ENCODE measurements around the gene PCDHGA3.
"Not testable (repeated sequence)": the region's sequence is repeated elsewhere in the genome, so short reads cannot be mapped to it uniquely, and the experiment has no call there.

The PCDHGA3 gene

GRCh38 chr5:141343242-141343952 lies at the start of gene PCDHGA3:
TSS of gene PCDHGA3 (plus strand) at chr5:141343829. CDS start at chr5:141344034, 205 bp downstream.
- peak; percentile 36 for DNase-seq (ENCODE audit: low spot score)

GRCh38 chr5:141298376-141298775 lies 45.3 kb upstream of the PCDHGA3 start:
- no peak for DNase-seq (ENCODE audit: low spot score)

DNA sequence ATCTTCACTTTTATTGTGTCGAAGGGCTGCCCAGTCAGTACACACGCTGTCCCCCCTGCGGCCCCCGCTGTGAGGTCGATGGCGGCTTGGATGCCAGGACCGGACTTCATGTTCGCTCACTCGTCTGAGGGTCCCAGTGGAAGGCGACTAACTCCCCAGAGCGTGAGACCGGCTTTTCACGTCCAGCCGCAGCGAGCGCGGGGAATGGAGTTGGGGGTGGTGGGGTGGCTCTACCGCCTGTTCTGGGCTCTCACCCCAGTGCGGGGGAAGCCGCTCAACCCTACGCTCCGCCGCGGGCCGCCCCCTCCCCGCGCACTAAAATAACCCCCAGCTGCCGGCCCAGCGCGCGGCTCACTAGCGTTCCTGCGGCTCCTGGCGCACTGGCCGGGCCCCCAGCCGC lies 39.9 kb upstream of the PCDHGA3 start, which contains the start of gene SLC25A2:
TSS of gene SLC25A2 (minus strand) at position 294 of the 400 bp plus-strand sequence. CDS start at position 110, 184 bp downstream.
- DNase-seq (ENCODE audit: low spot score), result no peak

DNA sequence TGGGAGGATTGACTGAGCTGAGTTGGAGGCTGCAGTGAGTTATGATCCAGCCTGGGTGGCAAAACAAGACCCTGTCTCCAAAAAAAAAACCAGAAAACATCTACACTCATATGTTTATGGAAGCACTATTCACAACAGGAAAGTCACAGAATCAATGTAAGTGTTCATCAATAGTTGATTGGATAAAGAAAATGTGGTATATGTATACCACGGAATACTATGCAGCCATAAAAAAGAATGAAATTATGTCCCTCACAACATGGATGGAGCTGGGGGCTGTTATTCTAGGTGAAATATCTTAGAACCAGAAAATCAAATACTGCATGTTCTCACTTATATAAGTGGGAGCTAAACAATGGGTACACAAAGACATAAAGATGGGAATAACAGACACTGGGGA lies 37.0 kb upstream of the PCDHGA3 start:
- DNase-seq (ENCODE audit: low spot score), result no peak

DNA sequence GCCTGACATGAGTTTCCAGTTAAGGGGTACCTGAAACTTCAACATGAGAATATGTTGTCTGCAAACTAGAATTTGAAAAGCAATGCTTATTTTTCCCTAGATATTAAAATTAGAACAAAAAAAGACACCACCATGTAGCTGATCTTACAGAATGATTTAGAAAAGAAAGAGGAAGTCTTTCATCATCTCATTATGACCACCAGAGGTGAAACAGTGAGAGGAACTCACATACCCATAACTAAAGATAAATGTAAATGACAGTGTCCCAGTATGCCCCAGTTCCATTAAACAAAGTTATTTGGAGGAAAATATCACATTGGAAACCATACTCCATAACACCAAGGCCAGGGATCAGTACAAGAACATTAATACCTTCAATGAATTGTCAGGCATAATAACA lies 29.9 kb upstream of the PCDHGA3 start:
- no peak for DNase-seq (ENCODE audit: low spot score)

- DNase-seq (ENCODE audit: low spot score), result not testable (repeated sequence)
Measured at GRCh38 chr5:141316963-141317362, 26.7 kb upstream of the PCDHGA3 start.

GRCh38 chr5:141319202-141319601 lies 24.4 kb upstream of the PCDHGA3 start:
- DNase-seq (ENCODE audit: low spot score), result no peak

DNA sequence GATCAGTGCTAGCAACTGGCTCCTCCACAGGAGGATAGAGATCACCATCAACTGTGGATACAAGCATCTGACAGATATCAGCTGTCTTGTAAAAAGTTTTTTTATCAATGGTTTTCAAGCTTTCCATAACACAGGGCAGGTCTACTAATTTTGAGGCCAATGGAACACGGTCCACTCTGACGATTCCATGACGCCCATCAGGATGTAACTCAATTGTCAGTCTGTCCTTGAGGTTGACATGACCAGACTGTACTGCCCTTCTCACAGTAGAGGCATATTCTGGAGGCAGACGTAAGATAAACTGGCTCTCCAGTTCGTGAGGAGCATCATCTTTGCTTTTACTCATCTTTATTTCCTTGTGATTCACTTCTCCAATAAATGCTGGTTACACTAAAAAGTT lies 23.9 kb upstream of the PCDHGA3 start:
- DNase-seq (ENCODE audit: low spot score), result no peak

GRCh38 chr5:141320225-141321169 lies 23.1 kb upstream of the PCDHGA3 start, which contains the start of gene TAF7:
TSS of gene TAF7 (minus strand) at chr5:141320784. CDS start at chr5:141320044, 740 bp downstream.
- peak; percentile 91 for DNase-seq (ENCODE audit: low spot score)

GRCh38 chr5:141322261-141322660 lies 21.4 kb upstream of the PCDHGA3 start:
- no peak for DNase-seq (ENCODE audit: low spot score)

DNA sequence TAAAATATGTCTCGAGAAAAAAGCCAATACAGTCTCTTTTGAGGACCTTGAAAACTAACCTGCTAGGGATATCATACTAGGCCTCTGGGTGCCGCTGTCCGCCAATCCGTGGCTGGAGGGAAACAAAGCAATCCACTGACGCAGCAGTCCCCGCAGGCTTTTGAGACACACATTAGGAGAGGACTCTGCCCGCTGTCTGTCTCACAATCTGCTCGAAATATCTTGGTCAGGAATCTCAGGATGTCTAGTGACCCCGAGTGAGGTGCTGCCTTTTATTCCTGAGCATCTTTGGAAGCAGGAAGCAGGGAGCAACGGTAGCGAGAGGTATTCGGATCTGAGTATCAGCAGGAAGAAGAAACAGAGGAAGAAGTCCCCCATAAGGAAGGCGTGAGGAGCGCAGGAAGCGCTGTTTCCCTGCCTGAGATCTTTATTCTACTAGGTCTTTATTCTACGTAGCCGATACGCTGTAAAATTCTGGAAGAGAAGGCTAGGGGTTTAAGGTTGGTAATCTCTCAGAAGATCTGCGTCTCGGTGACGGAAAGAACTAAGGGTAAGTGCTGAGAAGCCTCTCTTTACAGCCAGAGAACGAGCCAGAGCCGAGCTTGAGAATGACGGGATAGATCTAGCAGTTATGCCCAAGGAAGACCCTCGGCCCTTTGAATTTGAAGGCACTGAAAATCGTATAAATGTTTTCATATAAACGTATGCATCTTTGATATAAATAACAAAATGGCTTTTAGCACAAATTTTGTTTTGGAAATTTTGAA lies 17.4 kb upstream of the PCDHGA3 start:
- peak; percentile 44 for DNase-seq (ENCODE audit: low spot score)

DNA sequence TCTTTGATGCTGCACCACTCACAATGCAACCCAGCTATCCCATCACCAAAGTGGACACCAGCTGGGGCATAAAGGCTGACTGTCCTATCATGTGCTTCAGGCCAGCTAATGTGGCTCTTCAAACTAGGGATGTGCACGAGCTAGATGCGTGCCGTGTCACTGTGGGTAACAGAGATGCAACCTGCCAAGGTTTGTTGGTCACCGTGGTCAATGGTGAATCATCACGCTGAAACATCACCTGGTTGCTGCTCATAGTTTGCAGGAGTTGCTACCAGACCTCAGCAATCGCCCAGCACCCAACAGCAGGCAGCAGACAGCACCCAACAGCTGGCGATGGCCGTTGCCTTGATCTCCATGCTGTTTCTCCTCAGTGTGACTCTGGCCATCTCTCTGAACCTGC lies 15.4 kb upstream of the PCDHGA3 start:
- no peak for DNase-seq (ENCODE audit: low spot score)

GRCh38 chr5:141330299-141331080 lies 13.1 kb upstream of the PCDHGA3 start, which contains the start of gene PCDHGA1:
TSS of gene PCDHGA1 (plus strand) at chr5:141330514.
- DNase-seq (ENCODE audit: low spot score), result no peak

DNA sequence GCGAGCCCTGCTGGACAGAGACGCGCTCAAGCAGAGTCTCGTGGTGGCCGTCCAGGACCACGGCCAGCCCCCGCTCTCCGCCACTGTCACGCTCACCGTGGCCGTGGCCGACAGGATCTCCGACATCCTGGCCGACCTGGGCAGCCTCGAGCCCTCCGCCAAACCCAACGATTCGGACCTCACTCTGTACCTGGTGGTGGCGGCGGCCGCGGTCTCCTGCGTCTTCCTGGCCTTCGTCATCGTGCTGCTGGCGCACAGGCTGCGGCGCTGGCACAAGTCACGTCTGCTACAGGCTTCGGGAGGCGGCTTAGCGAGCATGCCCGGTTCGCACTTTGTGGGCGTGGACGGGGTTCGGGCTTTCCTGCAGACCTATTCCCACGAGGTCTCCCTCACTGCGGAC lies 11.1 kb upstream of the PCDHGA3 start:
- not testable (repeated sequence) for DNase-seq (ENCODE audit: low spot score)

DNA sequence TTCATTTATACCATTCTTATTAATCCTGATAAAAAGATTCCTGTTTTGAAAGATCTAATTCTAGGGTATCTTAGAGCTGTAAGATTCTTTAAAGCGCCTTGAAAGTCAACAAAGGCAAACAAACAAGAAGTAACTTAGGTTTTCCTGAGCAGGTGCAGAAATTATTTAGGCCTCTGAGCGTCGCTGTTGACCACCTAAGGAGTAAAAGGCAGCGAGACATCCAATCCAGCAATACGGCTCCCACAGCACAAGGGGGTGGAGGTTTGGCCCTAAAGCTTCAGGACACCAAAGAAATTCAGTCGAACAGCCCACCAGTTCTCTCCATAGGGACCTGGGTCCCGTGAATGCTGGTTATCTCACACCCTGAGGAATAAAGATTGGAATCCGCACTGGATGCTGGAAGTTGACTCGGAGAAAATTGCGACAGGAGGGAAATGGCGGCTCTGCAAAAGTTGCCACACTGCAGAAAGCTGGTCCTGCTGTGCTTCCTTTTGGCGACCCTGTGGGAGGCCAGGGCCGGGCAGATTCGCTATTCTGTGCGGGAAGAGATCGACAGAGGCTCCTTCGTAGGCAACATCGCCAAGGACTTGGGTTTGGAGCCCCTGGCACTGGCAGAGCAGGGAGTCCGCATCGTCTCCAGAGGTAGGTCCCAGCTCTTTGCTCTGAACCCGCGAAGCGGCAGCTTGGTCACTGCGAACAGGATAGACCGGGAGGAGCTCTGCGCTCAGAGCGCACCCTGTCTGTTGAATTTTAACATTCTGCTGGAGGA lies 4.9 kb upstream of the PCDHGA3 start, which contains the start of gene PCDHGA2:
TSS of gene PCDHGA2 (plus strand) at position 223 of the 769 bp plus-strand sequence.
- DNase-seq (ENCODE audit: low spot score), result no peak

GRCh38 chr5:141340781-141341354 lies 2.8 kb upstream of the PCDHGA3 start:
- not testable (repeated sequence) for DNase-seq (ENCODE audit: low spot score)

DNA sequence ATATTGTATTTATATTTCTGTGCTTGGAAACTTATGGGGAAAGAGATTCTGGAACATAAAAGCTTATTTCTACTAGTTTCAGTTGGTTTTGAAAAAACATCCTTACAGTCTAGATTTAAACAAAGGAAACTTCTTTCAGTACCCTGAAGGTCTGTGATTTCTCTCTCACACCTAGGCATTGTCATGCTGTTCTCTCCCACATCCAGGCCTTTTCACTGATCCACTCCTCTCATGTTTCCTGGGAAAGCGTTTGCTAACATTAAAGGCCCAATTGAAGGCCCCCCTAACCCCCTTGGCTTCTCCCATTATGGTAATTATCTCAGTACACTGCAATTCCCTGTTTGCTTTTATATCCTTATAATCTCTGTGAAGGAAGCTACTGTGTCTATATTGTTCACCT lies 856 bp upstream of the PCDHGA3 start:
- DNase-seq (ENCODE audit: low spot score), result no peak

- DNase-seq (ENCODE audit: low spot score), result no peak
Measured at GRCh38 chr5:141343953-141344463, 379 bp downstream of the PCDHGA3 start.

GRCh38 chr5:141345327-141345726 lies 1.7 kb downstream of the PCDHGA3 start:
- no peak for DNase-seq (ENCODE audit: low spot score)

DNA sequence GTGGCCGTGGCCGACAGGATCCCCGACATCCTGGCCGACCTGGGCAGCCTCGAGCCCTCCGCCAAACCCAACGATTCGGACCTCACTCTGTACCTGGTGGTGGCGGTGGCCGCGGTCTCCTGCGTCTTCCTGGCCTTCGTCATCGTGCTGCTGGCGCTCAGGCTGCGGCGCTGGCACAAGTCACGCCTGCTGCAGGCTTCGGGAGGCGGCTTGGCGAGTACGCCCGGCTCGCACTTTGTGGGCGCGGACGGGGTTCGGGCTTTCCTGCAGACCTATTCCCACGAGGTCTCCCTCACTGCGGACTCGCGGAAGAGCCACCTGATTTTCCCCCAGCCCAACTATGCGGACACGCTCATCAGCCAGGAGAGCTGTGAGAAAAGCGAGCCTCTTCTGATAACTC lies 2.4 kb downstream of the PCDHGA3 start:
- not testable (repeated sequence) for DNase-seq (ENCODE audit: low spot score)
